Glutamatergic neuron (in vitro differentiated cells): ENCODE results near the gene RHCG. TPM values are rescaled to one million over a fixed set of nuclear protein-coding genes. Genes with fewer than 3 reads are reported as not detected.
A peak's percentile ranks its signal among the peaks of the same experiment; 100 is the strongest.

ENCODE experiments used
- DNase-seq: peaks from one replicate; pipeline ENCODE4 v3.0.0; 2022
- H3K27ac Mint-ChIP-seq: one replicate; pipeline ENCODE4 v1.8.0; 2020; ENCODE audit warnings: mild to moderate bottlenecking, mixed read lengths, inconsistent platforms; ENCODE audit not compliant: unreplicated experiment
- H3K27me3 Mint-ChIP-seq: one replicate; pipeline ENCODE4 v1.8.0; 2020; ENCODE audit warnings: mild to moderate bottlenecking, moderate library complexity, mixed read lengths, inconsistent platforms; ENCODE audit not compliant: unreplicated experiment
- H3K36me3 Mint-ChIP-seq: one replicate; pipeline ENCODE4 v1.8.0; 2020; ENCODE audit warnings: mild to moderate bottlenecking, mixed read lengths, inconsistent platforms; ENCODE audit not compliant: unreplicated experiment
- H3K4me1 Mint-ChIP-seq: one replicate; pipeline ENCODE4 v1.8.0; 2020; ENCODE audit warnings: mild to moderate bottlenecking, low read depth, mixed read lengths, inconsistent platforms; ENCODE audit not compliant: unreplicated experiment
- H3K4me3 Mint-ChIP-seq: one replicate; pipeline ENCODE4 v1.8.0; 2020; ENCODE audit warnings: mild to moderate bottlenecking, mixed read lengths, inconsistent platforms; ENCODE audit not compliant: unreplicated experiment
- H3K9me3 Mint-ChIP-seq: one replicate; pipeline ENCODE4 v1.8.0; 2020; ENCODE audit warnings: mild to moderate bottlenecking, moderate library complexity, mixed read lengths, inconsistent platforms; ENCODE audit not compliant: unreplicated experiment
- CTCF ChIP-seq: fragments of 200-600 bp; sonication (generic); IDR thresholded peaks from one replicate; pipeline ENCODE4 v1.5.0; 2021; ENCODE audit not compliant: partially characterized antibody, unreplicated experiment
- total RNA-seq: library from RNA; stranded (reverse); fragmentation: NEBNext Ultra II Directional; extraction: Animal tissue kit (Norgen Biotek cat#: 25700); gene quantifications from one replicate; pipeline ENCODE4 v1.2.1, GENCODE V29; 2021; ENCODE audit not compliant: unreplicated experiment

The RHCG gene
- total RNA-seq, 1 donor from 2014 or later, result not detected

DNA sequence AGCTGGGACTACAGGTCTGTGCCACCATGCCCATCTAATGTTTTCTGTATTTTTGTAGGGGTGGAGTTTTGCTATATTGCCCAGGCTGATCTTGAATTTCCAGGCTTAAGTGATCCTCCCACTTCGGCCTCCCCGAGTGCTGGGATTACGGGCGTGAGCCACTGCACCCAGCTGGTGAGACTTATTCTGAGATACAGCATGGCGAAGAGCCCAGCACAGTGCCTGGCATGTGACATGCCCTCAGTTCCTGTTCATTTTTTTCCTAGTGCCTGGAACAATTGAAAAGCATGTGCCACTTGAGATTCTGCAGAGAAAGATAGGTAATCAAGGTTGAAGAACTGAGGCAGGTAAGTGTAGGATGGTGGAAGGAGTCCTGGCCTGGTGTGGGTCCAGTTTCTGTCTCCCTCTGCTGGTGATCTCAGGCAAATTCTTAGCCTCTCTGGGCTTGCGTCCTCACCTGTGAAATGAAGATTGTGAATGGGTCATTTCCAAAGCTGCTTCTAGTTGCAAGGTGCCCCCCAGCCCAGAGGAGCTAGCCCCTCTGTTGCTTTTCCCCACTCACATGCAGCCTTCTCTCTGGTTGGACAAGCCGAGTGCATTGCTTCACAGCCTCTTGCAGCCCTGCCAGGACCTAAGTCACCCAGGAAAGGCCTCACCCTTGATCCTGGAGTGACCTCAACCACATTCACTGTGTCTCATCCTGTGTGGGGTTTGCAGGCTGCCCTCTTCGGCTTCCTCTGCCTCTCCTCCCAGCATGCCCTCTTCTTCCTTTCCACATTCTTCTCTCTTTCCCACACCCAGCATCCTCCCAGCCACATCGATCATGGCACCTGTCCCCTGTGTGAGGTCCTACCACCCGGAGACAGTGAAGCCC lies 4.3 kb upstream of the RHCG start:
- no peaks in the 10 kb centered on the region for H3K36me3 Mint-ChIP-seq
- no peak overlapping the region for H3K4me3 Mint-ChIP-seq
- H3K4me1 Mint-ChIP-seq, result no peaks in the 10 kb centered on the region
- H3K27me3 Mint-ChIP-seq, result peaks cover 3% of the 10 kb centered on the region
- TF ChIP-seq CTCF, result peak; percentile 30
- H3K27ac Mint-ChIP-seq, result no peak overlapping the region
- no peak for DNase-seq
- peaks cover 4% of the 10 kb centered on the region for H3K9me3 Mint-ChIP-seq

- Mint-ChIP-seq H3K27ac (no peak overlapping the region), H3K4me3 (no peak overlapping the region), H3K36me3 (no peaks in the 10 kb centered on the region), H3K9me3 (peaks cover 4% of the 10 kb centered on the region), H3K4me1 (no peaks in the 10 kb centered on the region), H3K27me3 (peaks cover 3% of the 10 kb centered on the region)
- DNase-seq, result no peak
- TF ChIP-seq CTCF, result no peak
These were observed 2.8 kb upstream of the RHCG start for GRCh38 chr15:89499156-89499555.

DNA sequence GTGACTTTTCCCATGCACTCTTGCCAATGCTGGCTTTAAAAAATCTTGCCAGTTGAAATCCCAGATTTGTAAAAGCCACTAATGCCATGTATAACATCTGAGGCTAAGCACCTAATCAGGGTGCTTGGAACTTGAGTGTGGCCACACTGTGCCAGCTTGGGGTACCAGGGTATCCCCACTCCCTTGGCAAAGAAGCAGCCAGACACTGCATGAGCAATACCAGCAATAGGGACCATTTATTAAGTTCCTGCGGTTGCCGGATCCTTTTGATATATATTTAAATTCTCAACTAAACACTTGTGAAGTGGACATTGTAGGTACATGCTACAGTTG lies 2.2 kb upstream of the RHCG start:
- Mint-ChIP-seq H3K4me1 (no peaks in the 10 kb centered on the region), H3K9me3 (peaks cover 4% of the 10 kb centered on the region), H3K4me3 (no peak overlapping the region), H3K27ac (no peak overlapping the region), H3K27me3 (peaks cover 4% of the 10 kb centered on the region), H3K36me3 (no peaks in the 10 kb centered on the region)
- DNase-seq, result no peak
- TF ChIP-seq CTCF, result no peak

DNA sequence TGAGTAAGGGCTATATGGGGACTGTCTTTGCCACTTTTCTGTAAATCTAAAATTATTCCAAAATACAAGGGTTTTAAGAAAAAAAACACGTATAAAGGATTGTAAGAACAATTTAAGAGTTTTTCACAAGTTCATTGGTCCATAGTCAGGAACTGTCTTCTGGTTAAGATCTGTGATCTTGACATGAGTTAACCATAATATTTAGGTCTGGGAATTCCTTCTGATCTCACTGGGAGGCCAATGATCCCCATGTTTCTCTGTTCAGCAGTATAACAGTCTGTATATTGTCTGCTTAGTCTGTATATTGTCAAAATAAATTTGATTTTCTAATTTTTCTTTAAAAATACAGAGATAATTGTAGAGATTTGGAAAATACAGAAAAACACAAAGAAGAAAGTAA lies 848 bp upstream of the RHCG start:
- Mint-ChIP-seq H3K4me3 (no peak overlapping the region), H3K36me3 (no peaks in the 10 kb centered on the region), H3K4me1 (no peaks in the 10 kb centered on the region), H3K27me3 (peaks cover 4% of the 10 kb centered on the region), H3K27ac (no peak overlapping the region), H3K9me3 (peaks cover 2% of the 10 kb centered on the region)
- TF ChIP-seq CTCF, result no peak
- DNase-seq, result no peak

- TF ChIP-seq CTCF, result no peak
- no peaks in the 10 kb centered on the region for H3K9me3 Mint-ChIP-seq
- H3K27me3 Mint-ChIP-seq, result peaks cover 4% of the 10 kb centered on the region
- no peaks in the 10 kb centered on the region for H3K4me1 Mint-ChIP-seq
- no peak overlapping the region for H3K27ac Mint-ChIP-seq
- DNase-seq, result no peak
- peaks cover 4% of the 10 kb centered on the region for H3K36me3 Mint-ChIP-seq
- peak overlapping the region; percentile 71 for H3K4me3 Mint-ChIP-seq
These were observed 691 bp downstream of the RHCG start for GRCh38 chr15:89495638-89496145.
